Measurements from ENCODE around the gene C17orf107.

- TF ChIP-seq CTCF (IDR thresholded peaks at IDR 0.05) (no peak), POLR2A (IDR thresholded peaks at IDR 0.05) (no peak)
Observed at GRCh38 chr17:4877089-4877488, 22.2 kb upstream of the C17orf107 start.
